HG03097 (cell line): ENCODE data around the gene ORC3.
"Not testable (repeated sequence)": the region's sequence is repeated elsewhere in the genome, so short reads cannot be mapped to it uniquely, and the experiment has no call there.

Experiments
- ATAC-seq: cut with Tn5 transposase; IDR thresholded peaks from one replicate; pipeline ENCODE4 v1.9.1; 2021; ENCODE audit not compliant: unreplicated experiment, low FRiP score

The ORC3 gene

DNA sequence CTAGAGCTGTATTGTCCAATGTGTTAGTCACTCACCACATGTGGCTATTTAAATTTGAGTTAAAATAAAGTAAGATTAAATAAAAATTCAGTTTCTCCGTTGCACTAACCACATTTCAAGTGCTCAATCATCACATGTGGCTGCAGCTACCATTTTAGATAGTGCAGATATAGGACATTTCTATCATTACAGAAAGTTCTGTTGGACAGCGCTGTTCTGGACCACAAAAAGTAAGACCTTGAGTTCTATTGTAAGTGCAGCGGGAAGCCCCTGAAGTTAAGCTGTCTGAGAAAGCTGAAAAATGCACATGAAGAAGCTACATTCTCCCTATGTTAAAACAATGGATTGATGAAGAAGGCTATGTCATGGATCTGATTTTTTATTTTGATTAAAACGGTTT lies 1.1 kb downstream of the ORC3 start:
- no peak for ATAC-seq

- no peak for ATAC-seq
Observed at GRCh38 chr6:87600576-87600975, 10.6 kb downstream of the ORC3 start.

GRCh38 chr6:87606199-87606598 lies 16.3 kb downstream of the ORC3 start:
- no peak for ATAC-seq

- ATAC-seq = no peak
Observed at GRCh38 chr6:87608802-87609201, 18.9 kb downstream of the ORC3 start.

- not testable (repeated sequence) for ATAC-seq
Observed at GRCh38 chr6:87613018-87613417, 23.1 kb downstream of the ORC3 start.

DNA sequence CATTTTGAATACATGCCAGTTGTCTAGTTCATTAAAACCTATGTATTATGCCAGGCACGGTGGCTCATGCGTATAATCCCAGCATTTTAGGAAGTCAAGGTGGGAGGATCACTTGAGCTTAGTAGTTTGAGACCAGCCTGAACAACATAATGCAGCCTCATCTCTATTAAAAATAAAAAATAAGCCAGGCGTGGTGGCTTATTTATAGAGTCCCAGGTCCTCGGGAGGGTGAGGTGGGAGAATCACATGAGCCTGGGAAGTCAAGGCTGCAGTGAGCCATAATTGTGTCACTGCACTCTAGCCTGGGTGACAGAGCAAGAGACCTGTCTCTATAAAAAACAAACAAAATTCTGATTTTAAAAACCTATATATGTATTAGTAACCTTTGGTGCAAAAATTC lies 27.5 kb downstream of the ORC3 start:
- ATAC-seq = no peak

DNA sequence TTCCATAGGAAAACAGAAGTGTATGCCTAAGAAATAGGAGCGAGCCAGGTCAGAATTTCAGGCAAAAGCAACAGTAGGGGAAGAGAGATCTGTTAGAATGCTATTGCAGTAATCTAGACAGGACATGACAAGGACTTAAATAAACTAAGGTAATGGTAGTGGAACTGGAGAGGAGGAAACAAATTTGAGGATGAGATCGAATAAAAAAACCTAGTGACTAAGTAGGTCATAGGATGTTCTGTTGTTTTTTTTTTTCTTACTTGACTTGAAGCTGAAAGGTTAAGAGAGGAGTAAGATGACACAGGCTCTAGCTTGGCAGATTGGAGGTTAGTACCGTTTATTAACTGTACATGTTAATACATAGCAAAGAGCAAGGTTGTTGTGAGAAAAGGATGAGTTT lies 28.6 kb downstream of the ORC3 start:
- ATAC-seq = no peak

DNA sequence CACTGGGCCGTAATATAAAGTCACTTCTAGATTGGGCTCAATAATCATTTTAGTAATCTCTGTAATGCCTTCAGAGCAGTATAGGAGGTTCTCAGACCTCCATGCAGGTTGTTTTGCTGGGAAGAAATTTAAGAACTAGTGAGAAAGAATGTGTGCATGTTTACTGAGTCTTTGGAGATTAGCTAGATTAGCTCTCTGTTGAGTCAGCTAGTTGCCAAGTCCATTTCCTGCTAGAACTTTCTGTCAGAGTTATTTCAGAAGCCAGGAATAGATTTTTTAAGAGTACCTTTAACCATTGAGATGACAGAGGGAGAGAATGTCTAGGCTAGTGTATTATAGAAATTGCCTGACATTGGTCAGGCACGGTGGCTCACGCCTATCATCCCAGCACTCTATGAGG lies 33.3 kb downstream of the ORC3 start:
- ATAC-seq = no peak

DNA sequence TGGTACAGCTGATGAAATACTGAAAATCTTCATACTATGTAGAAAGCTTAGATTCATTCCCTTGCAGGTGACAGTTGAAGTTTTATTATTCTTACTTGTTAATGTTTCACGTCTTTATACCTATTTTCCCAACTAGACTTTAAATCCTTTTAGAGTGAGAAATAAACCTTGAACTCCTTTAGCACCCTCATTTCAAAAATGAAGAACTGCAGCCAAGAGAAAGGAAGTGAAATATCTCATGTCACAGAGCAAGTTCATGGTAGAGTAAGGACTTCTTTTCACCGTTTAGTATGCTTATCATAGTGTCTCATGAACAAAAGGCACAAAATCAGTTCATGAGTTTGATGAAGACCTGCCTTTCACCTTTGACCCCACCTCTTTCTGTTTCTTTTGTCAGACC lies 38.5 kb downstream of the ORC3 start:
- ATAC-seq = no peak

DNA sequence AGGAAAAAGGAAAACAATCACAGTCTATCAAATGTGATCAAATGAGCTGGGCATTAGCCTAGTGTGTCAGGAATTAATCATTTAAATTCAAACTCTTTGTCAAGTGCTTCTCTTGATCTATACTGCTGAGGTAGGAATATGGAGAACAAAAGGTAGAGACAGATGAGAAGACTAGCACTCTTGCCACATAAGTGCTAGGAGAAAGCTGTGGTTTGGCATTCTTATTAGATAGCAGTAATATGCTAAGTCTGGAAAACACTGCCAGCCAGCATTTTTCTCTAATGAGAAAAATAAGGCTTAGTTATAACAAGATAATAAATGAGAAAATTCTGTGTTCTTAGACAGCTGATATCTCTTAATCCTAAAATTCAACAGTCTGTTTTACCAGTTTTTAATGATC lies 38.9 kb downstream of the ORC3 start:
- ATAC-seq = no peak

DNA sequence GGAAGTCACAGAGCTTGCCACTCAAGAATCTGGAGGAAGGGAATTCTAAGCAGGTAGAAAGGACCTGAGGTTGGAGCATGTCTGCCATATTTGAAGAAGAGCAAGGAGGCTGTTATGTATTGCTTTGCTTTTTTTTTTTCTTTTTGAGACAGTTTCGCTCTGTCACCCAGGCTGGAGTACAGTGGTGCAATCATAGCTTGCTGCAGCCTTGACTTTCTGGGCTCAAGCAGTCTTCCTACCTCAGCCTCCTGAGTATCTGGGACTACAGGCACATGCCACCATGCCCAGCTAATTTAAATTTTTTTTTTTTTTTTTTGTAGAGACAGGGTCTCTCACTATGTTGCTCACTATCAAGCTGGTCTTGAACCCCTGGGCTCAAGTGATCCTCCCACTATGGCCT lies 40.8 kb downstream of the ORC3 start:
- no peak for ATAC-seq

- no peak for ATAC-seq
Observed at GRCh38 chr6:87633851-87634250, 43.9 kb downstream of the ORC3 start.

DNA sequence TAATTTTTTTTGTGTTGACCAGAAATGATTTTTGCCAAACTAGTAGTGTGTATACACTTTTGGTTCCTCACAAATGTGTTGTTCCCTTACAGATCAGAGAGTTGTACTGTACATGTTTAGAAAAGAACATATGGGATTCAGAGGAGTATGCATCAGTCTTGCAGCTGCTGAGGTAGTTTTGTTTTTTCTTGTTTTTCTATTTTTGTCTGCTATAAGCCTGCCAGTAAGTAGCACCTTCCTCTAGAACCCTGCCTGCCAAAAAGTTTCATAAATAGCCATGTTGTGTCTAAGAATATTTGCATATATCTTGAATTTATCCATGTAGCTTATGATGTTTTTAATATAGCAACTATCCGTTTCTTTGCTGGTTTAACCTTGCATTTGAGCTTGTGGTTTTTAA lies 46.4 kb downstream of the ORC3 start:
- ATAC-seq = no peak

- ATAC-seq = no peak
Observed at GRCh38 chr6:87637106-87637505, 47.2 kb downstream of the ORC3 start.

GRCh38 chr6:87639373-87639772 lies 49.4 kb downstream of the ORC3 start:
- ATAC-seq = no peak

DNA sequence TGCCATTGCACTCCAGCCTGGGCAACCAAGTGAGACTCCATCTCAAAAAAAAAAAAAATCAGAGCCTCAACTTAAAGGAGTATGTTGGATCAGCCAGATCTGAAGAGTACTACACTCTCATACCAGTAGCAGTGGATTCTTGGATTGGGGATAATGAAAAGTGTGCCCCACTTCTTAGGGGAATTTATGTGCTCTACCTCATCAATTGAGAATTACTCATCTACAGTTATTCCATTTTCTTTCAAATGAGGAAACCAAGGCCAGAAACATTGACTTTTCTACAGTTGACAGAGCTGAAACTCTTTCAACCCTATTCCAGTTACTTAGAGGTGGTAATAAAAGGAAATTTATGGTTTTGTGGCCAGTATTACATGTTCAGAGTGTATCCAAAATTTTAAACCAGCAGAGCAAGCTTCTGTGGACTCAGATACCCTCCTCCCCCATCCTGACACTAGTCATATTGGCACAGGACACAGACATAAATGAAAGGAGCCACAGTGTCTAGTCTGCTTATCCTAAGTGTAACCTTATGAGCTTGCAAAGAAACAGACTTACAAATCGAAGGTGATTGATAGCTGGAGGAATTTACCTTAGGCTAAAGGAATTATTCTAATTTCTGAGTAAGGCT lies 51.2 kb downstream of the ORC3 start:
- ATAC-seq = no peak

DNA sequence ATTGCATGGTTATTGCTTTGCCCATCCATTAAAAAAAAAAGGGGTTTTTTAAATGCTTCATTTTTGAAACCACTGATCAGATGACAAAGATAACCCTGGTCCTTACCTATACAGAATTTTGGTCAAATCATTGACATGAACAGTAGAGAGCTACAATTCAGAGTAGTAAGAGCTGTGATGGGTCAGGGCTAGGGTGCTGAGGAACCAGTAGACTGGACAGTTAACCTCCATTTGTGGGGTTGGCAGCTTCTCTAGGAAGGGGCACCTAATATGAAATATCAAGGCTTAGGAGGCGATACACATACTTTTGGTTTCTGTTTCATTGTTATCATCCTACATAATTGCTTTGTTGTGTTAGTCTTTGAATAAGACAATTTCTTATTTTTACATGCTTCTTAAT lies 55.1 kb downstream of the ORC3 start:
- no peak for ATAC-seq

GRCh38 chr6:87653074-87653962 lies 63.4 kb downstream of the ORC3 start:
- ATAC-seq = no peak

DNA sequence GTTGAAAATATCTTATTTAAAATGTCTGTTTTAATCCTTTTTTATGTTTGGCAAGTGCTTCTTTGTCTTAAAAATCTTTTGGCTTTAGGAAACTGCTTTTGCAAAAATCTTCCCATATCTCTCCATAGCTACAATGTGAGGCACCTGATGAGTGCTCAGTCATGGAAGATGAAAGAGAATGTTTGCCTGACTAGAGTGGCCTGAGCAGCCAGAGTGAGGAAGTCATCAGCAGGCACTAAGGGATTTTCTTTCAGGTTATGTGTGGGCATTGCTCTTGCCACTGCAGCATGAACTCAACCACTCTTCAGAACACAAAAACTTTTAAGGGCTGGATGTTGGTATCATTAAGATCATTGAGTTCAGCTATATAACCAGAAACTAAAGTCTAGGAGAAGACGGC lies 64.2 kb downstream of the ORC3 start:
- no peak for ATAC-seq

- no peak for ATAC-seq
Observed at GRCh38 chr6:87654875-87655454, 65.0 kb downstream of the ORC3 start.

DNA sequence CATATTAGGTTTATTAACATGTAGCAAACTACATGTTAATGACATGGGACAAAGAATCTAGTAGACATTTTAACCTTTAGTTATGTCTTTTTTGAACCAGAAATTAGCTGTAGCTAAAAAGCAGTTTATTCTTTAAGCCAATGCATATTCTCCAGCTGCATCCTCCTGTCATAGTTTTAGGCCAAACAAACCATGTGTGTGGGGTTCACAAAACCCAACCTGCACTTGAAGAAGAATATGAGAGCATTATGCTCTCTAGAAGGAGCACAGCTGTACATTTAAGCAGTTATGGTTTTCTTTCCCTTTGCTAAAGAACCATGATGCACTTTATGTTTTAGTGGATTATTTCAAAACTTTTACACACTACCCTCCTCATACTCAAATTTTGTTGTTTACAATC lies 65.9 kb downstream of the ORC3 start:
- ATAC-seq = no peak

DNA sequence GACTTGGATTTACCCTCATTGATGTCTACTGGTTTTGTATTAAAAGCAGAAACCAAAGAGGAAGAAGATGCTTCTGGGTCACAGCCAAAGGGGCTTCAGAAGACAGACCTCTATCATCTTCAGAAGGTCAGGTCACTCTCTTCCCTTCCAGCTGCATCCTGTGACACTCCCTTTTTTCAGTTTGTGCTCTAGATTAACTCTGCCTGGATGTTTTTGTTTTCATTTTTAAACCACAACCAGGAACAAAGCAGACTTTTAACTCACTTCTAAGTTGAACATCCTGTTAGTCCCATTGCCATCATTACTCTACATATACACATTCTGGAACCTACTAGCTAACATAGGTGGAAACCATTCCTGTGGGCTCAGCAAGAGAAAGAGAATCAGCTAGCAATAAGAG lies 66.9 kb downstream of the ORC3 start:
- ATAC-seq = peak; percentile 65
